HUES48 (cell line): ENCODE measurements around the gene PLCH1.

Source experiments
- H3K27ac ChIP-seq: one replicate; pipeline ENCODE4 v1.7.0; 2013; ENCODE audit warnings: low read depth, low read length, inconsistent platforms
- H3K27me3 ChIP-seq: 2 replicates; pipeline ENCODE4 v1.6.1; 2013; ENCODE audit warnings: mild to moderate bottlenecking, low read length; ENCODE audit not compliant: control insufficient read depth, insufficient read depth
- H3K36me3 ChIP-seq: 2 replicates; pipeline ENCODE4 v1.6.1; 2013; ENCODE audit warnings: low read length; ENCODE audit not compliant: control insufficient read depth, insufficient read depth
- H3K4me1 ChIP-seq: 2 replicates; pipeline ENCODE4 v1.6.1; 2013; ENCODE audit warnings: mild to moderate bottlenecking, low read length; ENCODE audit not compliant: control insufficient read depth, insufficient read depth
- H3K4me3 ChIP-seq: 2 replicates; pipeline ENCODE4 v1.5.1; 2013; ENCODE audit warnings: mild to moderate bottlenecking, low read depth, low read length
- H3K9ac ChIP-seq: 2 replicates; pipeline ENCODE4 v1.6.1; 2013; ENCODE audit warnings: mild to moderate bottlenecking, low read depth, low read length, moderate library complexity
- H3K9me3 ChIP-seq: 2 replicates; pipeline ENCODE4 v1.6.1; 2013; ENCODE audit warnings: low read length; ENCODE audit not compliant: control insufficient read depth, insufficient read depth

PLCH1 gene

GRCh38 chr3:155441026-155441425 lies 303.8 kb downstream of the PLCH1 start:
- Histone ChIP-seq H3K4me3 (no peak overlapping the region), H3K27me3 (no peaks in the 10 kb centered on the region), H3K9ac (no peak overlapping the region), H3K27ac (no peak overlapping the region), H3K36me3 (no peaks in the 10 kb centered on the region), H3K4me1 (no peaks in the 10 kb centered on the region), H3K9me3 (no peaks in the 10 kb centered on the region)

GRCh38 chr3:155435821-155436220 lies 309.1 kb downstream of the PLCH1 start:
- no peak overlapping the region for H3K4me3 ChIP-seq
- H3K9ac ChIP-seq, result no peak overlapping the region
- no peak overlapping the region for H3K27ac ChIP-seq
- no peaks in the 10 kb centered on the region for H3K36me3 ChIP-seq
- H3K27me3 ChIP-seq, result no peaks in the 10 kb centered on the region
- H3K9me3 ChIP-seq, result no peaks in the 10 kb centered on the region
- peaks cover 5% of the 10 kb centered on the region; the same call in 1 of the 2 replicates for H3K4me1 ChIP-seq

GRCh38 chr3:155431856-155432570 lies 312.9 kb downstream of the PLCH1 start:
- no peak overlapping the region for H3K9ac ChIP-seq
- H3K4me1 ChIP-seq, result peaks cover 5% of the 10 kb centered on the region; the same call in 1 of the 2 replicates
- H3K9me3 ChIP-seq, result no peaks in the 10 kb centered on the region
- no peaks in the 10 kb centered on the region for H3K27me3 ChIP-seq
- H3K36me3 ChIP-seq, result no peaks in the 10 kb centered on the region
- no peak overlapping the region for H3K4me3 ChIP-seq
- H3K27ac ChIP-seq, result no peak overlapping the region

GRCh38 chr3:155428563-155428962 lies 316.3 kb downstream of the PLCH1 start:
- Histone ChIP-seq H3K27ac (no peak overlapping the region), H3K36me3 (no peaks in the 10 kb centered on the region), H3K4me1 (peaks cover 6% of the 10 kb centered on the region)

GRCh38 chr3:155426524-155427230 lies 318.2 kb downstream of the PLCH1 start:
- Histone ChIP-seq H3K27ac (no peak overlapping the region), H3K4me1 (peaks cover 16% of the 10 kb centered on the region), H3K36me3 (no peaks in the 10 kb centered on the region), H3K9me3 (peaks cover 7% of the 10 kb centered on the region; the same call in 1 of the 2 replicates), H3K27me3 (no peaks in the 10 kb centered on the region), H3K9ac (no peak overlapping the region), H3K4me3 (no peak overlapping the region)

More at GRCh38 chr3:155428563-155428962, 316.3 kb downstream of the PLCH1 start:
- no peak overlapping the region for H3K9ac ChIP-seq
- no peaks in the 10 kb centered on the region for H3K27me3 ChIP-seq
- H3K4me3 ChIP-seq, result no peak overlapping the region
- peaks cover 7% of the 10 kb centered on the region; the same call in 1 of the 2 replicates for H3K9me3 ChIP-seq

- H3K9me3 ChIP-seq, result peaks cover 7% of the 10 kb centered on the region; the same call in 1 of the 2 replicates
- no peak overlapping the region for H3K4me3 ChIP-seq
- H3K27ac ChIP-seq, result no peak overlapping the region
- H3K9ac ChIP-seq, result no peak overlapping the region
- no peaks in the 10 kb centered on the region for H3K36me3 ChIP-seq
- H3K27me3 ChIP-seq, result no peaks in the 10 kb centered on the region
- peaks cover 29% of the 10 kb centered on the region for H3K4me1 ChIP-seq
Measured at GRCh38 chr3:155425396-155425795, 319.5 kb downstream of the PLCH1 start.

- H3K9me3 ChIP-seq, result peaks cover 7% of the 10 kb centered on the region; the same call in 1 of the 2 replicates
- no peak overlapping the region for H3K27ac ChIP-seq
- no peak overlapping the region for H3K9ac ChIP-seq
Measured at GRCh38 chr3:155424323-155424710, 320.6 kb downstream of the PLCH1 start.

GRCh38 chr3:155423526-155424322 lies 321.1 kb downstream of the PLCH1 start:
- H3K36me3 ChIP-seq, result no peaks in the 10 kb centered on the region
- H3K4me3 ChIP-seq, result no peak overlapping the region; the same call in 1 of the 2 replicates
- peaks cover 7% of the 10 kb centered on the region; the same call in 1 of the 2 replicates for H3K9me3 ChIP-seq
- H3K4me1 ChIP-seq, result peaks cover 30% of the 10 kb centered on the region
- no peak overlapping the region; the same call in 1 of the 2 replicates for H3K9ac ChIP-seq
- H3K27ac ChIP-seq, result no peak overlapping the region
- no peaks in the 10 kb centered on the region for H3K27me3 ChIP-seq

More at GRCh38 chr3:155424323-155424710, 320.6 kb downstream of the PLCH1 start:
- Histone ChIP-seq H3K27me3 (no peaks in the 10 kb centered on the region), H3K36me3 (no peaks in the 10 kb centered on the region), H3K4me1 (peaks cover 30% of the 10 kb centered on the region), H3K4me3 (no peak overlapping the region; the same call in 1 of the 2 replicates)

- Histone ChIP-seq H3K9me3 (no peaks in the 10 kb centered on the region), H3K4me1 (peaks cover 30% of the 10 kb centered on the region), H3K36me3 (no peaks in the 10 kb centered on the region), H3K27me3 (no peaks in the 10 kb centered on the region), H3K27ac (peak overlapping the region; percentile 11), H3K9ac (no peak overlapping the region), H3K4me3 (no peak overlapping the region)
Measured at GRCh38 chr3:155420881-155421486, 323.9 kb downstream of the PLCH1 start.

GRCh38 chr3:155420406-155420805 lies 324.5 kb downstream of the PLCH1 start:
- Histone ChIP-seq H3K9me3 (no peaks in the 10 kb centered on the region), H3K27me3 (no peaks in the 10 kb centered on the region), H3K27ac (no peak overlapping the region), H3K9ac (no peak overlapping the region), H3K4me1 (peaks cover 30% of the 10 kb centered on the region), H3K36me3 (no peaks in the 10 kb centered on the region), H3K4me3 (no peak overlapping the region)
